OCI-LY7 (cell line): ENCODE results near the gene OR4F15. TPM values are rescaled to one million over a fixed set of nuclear protein-coding genes. Genes with fewer than 3 reads are reported as not detected.
"Not testable (repeated sequence)": the region's sequence is repeated elsewhere in the genome, so short reads cannot be mapped to it uniquely, and the experiment has no call there.

Source experiments
- BruUV-seq: library from RNA; stranded (reverse); fragments of 400-500 nt; replicated peaks from 2 replicates; lab custom pipeline; 2021; lab: Mats Ljungman, UMichigan
- CTCF ChIA-PET: fragments of 300-600 bp; sonication (Branson Sonifier 250); formaldehyde crosslinking; loops from one replicate; lab custom pipeline; 2022; ENCODE audit warnings: antibody characterized with exemption; ENCODE audit not compliant: unreplicated experiment; lab: Charles Lee
- POLR2A ChIA-PET: fragments of 300-600 bp; sonication (Branson Sonifier 250); formaldehyde crosslinking; loops from one replicate; lab custom pipeline; 2022; ENCODE audit warnings: antibody characterized with exemption; lab: Charles Lee
- DNase-seq: peaks from one replicate; pipeline ENCODE4 v3.0.0-alpha.2; 2015; ENCODE audit warnings: low spot score
- H2AFZ ChIP-seq: fragments of 200-600 bp; sonication (generic), shearing (Covaris generic); 2 replicates; pipeline ENCODE4 v1.6.1; 2014; ENCODE audit warnings: mild to moderate bottlenecking, antibody characterized with exemption, low read length, moderate library complexity
- H3K27ac ChIP-seq: fragments of 200-600 bp; sonication (generic); 2 replicates; pipeline ENCODE4 v1.5.1; 2014; ENCODE audit warnings: mixed run types, low read depth, mild to moderate bottlenecking, moderate library complexity, low read length, inconsistent platforms; ENCODE audit not compliant: poor library complexity, severe bottlenecking
- H3K36me3 ChIP-seq: fragments of 200-600 bp; sonication (generic); 2 replicates; pipeline ENCODE4 v1.6.1; 2014; ENCODE audit warnings: mild to moderate bottlenecking, antibody characterized with exemption, low read length, moderate library complexity, mixed read lengths; ENCODE audit not compliant: insufficient read depth
- H3K4me1 ChIP-seq: fragments of 200-600 bp; sonication (generic); 2 replicates; pipeline ENCODE4 v1.5.1; 2014; ENCODE audit warnings: mild to moderate bottlenecking, low read length; ENCODE audit not compliant: insufficient read depth, poor library complexity, severe bottlenecking
- H3K4me2 ChIP-seq: fragments of 200-600 bp; sonication (generic); 2 replicates; pipeline ENCODE4 v1.6.1; 2014; ENCODE audit warnings: mild to moderate bottlenecking, low read length
- H3K4me3 ChIP-seq: fragments of 200-600 bp; sonication (generic); 2 replicates; pipeline ENCODE4 v1.5.1; 2014; ENCODE audit warnings: mild to moderate bottlenecking, low read depth, low read length; ENCODE audit not compliant: poor library complexity, severe bottlenecking
- H3K79me2 ChIP-seq: fragments of 200-600 bp; sonication (generic); 2 replicates; pipeline ENCODE4 v1.6.1; 2016; ENCODE audit warnings: low read depth, mild to moderate bottlenecking, low read length, moderate library complexity, mixed read lengths; ENCODE audit not compliant: insufficient read depth
- H3K9me2 ChIP-seq: fragments of 200-600 bp; sonication (generic); 2 replicates; pipeline ENCODE4 v1.6.1; 2016; ENCODE audit warnings: mild to moderate bottlenecking, low read length, mixed read lengths; ENCODE audit not compliant: insufficient read depth
- H3K9me3 ChIP-seq: fragments of 200-600 bp; sonication (generic); 2 replicates; pipeline ENCODE4 v1.6.1; 2014; ENCODE audit warnings: mild to moderate bottlenecking, mixed run types, low read length, mixed read lengths
- H4K20me1 ChIP-seq: fragments of 200-600 bp; sonication (generic); 2 replicates; pipeline ENCODE4 v1.6.1; 2014; ENCODE audit warnings: mild to moderate bottlenecking, antibody characterized with exemption, low read length, moderate library complexity, mixed read lengths; ENCODE audit not compliant: insufficient read depth
- EZH2phosphoT487 ChIP-seq: fragments of 200-600 bp; sonication (generic); IDR thresholded peaks from 2 replicates; pipeline ENCODE4 v1.6.1; 2018; ENCODE audit warnings: low read depth, borderline replicate concordance, mild to moderate bottlenecking, mixed run types, antibody characterized with exemption, low read length, moderate library complexity, mixed read lengths
- intact Hi-C: fragments of 100-400 bp; cut with micrococcal nuclease; formaldehyde crosslinking; loops from one replicate; pipeline ENCODE4 v1.10.0; 2022; ENCODE audit not compliant: unreplicated experiment
- total RNA-seq, 2 experiments: library from RNA; depleted of rRNA in 1 of 2; stranded (reverse); fragments of >200 nt in 1 of 2; shearing (Covaris generic) in 1 of 2; gene quantifications; 2 replicates each; pipeline ENCODE4 v1.2.3, GENCODE V29; 2014 to 2022
- TF ChIP-seq, protein P1 (sequence below): fragments of 200-600 bp; sonication (generic); conservative IDR thresholded peaks from 2 replicates; pipeline ENCODE4 v1.5.1; 2014; ENCODE audit warnings: mild to moderate bottlenecking, antibody characterized with exemption, low read length, moderate library complexity, mixed read lengths

Gene OR4F15
- total RNA-seq, 2 experiments from 2014 or later, result not detected

DNA sequence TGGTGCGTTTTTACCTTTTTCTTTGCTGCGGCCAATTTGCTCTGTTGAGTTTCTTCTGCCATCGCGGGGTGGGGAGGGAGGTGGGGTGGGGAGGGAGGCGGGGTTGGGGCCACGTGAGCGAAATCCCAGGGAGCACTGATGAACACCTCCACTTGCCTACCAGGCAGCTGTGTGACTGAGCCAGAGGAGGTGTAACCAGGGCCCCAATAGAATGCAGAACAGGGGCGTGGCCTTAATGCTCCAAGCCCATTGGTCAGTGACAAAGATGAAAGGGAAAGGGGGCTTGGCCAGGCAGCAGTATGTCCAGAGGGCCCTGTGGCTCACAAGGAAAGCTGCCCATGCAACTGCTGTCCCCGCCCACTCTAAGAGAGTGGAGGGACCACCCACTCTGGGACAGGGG, 30.1 kb upstream of the OR4F15 start:
- H4K20me1 ChIP-seq, result no peaks in the 10 kb centered on the region
- no peaks in the 10 kb centered on the region for H3K4me1 ChIP-seq
- no peaks in the 10 kb centered on the region for H3K9me3 ChIP-seq
- intact Hi-C loops, result loop anchor here (10.0 kb wide), 1 partner anchor 1997 kb away; no protein-coding TSS in a partner anchor
- H3K4me3 ChIP-seq, result no peak overlapping the region
- H3K9me2 ChIP-seq, result no peaks in the 10 kb centered on the region
- CTCF ChIA-PET, result no interaction called here
- H3K36me3 ChIP-seq, result no peaks in the 10 kb centered on the region
- H2AFZ ChIP-seq, result no peak overlapping the region
- TF ChIP-seq, protein P1, sequence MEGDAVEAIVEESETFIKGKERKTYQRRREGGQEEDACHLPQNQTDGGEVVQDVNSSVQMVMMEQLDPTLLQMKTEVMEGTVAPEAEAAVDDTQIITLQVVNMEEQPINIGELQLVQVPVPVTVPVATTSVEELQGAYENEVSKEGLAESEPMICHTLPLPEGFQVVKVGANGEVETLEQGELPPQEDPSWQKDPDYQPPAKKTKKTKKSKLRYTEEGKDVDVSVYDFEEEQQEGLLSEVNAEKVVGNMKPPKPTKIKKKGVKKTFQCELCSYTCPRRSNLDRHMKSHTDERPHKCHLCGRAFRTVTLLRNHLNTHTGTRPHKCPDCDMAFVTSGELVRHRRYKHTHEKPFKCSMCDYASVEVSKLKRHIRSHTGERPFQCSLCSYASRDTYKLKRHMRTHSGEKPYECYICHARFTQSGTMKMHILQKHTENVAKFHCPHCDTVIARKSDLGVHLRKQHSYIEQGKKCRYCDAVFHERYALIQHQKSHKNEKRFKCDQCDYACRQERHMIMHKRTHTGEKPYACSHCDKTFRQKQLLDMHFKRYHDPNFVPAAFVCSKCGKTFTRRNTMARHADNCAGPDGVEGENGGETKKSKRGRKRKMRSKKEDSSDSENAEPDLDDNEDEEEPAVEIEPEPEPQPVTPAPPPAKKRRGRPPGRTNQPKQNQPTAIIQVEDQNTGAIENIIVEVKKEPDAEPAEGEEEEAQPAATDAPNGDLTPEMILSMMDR, result no peak
- no peak for TF ChIP-seq EZH2phosphoT487
- POLR2A ChIA-PET, result no interaction called here
- no peaks in the 10 kb centered on the region for H3K79me2 ChIP-seq
- no TSS peak for BruUV-seq
- DNase-seq, result peak; percentile 3
- no peak overlapping the region for H3K4me2 ChIP-seq
- H3K27ac ChIP-seq, result no peak overlapping the region

DNA sequence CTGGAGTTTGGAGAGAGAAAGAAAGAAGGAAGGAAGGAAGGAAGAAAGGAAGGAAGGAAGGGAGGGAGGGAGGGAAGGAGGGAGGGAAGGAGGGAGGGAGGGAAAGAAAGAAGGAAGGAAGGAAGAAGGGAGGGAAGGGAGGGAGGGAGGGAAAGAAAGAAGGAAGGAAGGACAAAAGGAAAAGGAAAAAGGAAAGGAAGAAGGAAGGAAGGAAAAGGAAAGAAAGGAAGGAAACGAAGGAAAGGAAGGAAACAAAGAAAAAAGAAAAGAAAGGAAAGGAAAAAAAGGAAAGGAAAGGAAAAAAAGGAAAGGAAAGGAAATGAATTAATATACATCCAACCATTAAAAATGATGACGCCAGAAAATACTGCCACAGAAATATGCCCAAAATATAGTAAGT, 27.4 kb upstream of the OR4F15 start:
- no peaks in the 10 kb centered on the region for H4K20me1 ChIP-seq
- intact Hi-C loops, result loop anchor here (10.0 kb wide), 1 partner anchor 2000 kb away; no protein-coding TSS in a partner anchor
- CTCF ChIA-PET, result no interaction called here
- H3K4me1 ChIP-seq, result no peaks in the 10 kb centered on the region
- DNase-seq, result no peak
- H3K4me2 ChIP-seq, result no peak overlapping the region
- H3K4me3 ChIP-seq, result no peak overlapping the region
- no peak overlapping the region for H3K27ac ChIP-seq
- no peak overlapping the region for H2AFZ ChIP-seq
- H3K9me2 ChIP-seq, result no peaks in the 10 kb centered on the region
- no peaks in the 10 kb centered on the region for H3K36me3 ChIP-seq
- H3K79me2 ChIP-seq, result no peaks in the 10 kb centered on the region
- POLR2A ChIA-PET, result no interaction called here
- BruUV-seq, result no TSS peak
- no peak for TF ChIP-seq EZH2phosphoT487
- TF ChIP-seq, protein P1, result no peak
- H3K9me3 ChIP-seq, result no peaks in the 10 kb centered on the region

GRCh38 chr15:101786422-101786821, 25.6 kb upstream of the OR4F15 start:
- H3K4me1 ChIP-seq, H2AFZ ChIP-seq, POLR2A ChIA-PET, CTCF ChIA-PET, DNase-seq, H3K36me3 ChIP-seq, H3K9me2 ChIP-seq, H3K27ac ChIP-seq, BruUV-seq, H4K20me1 ChIP-seq, H3K79me2 ChIP-seq, H3K9me3 ChIP-seq, H3K4me3 ChIP-seq, H3K4me2 ChIP-seq: not testable (repeated sequence)
- intact Hi-C loops, result loop anchor here (10.0 kb wide), 1 partner anchor 2002 kb away; no protein-coding TSS in a partner anchor

- POLR2A ChIA-PET, result interaction anchor here (0.7 kb wide), 1 partner anchor 1682 kb away, joined by 4 read pairs; no protein-coding TSS in a partner anchor
- H3K36me3 ChIP-seq, BruUV-seq, H3K79me2 ChIP-seq, H3K4me1 ChIP-seq, H2AFZ ChIP-seq, H3K4me3 ChIP-seq, DNase-seq, H3K9me3 ChIP-seq, H3K9me2 ChIP-seq, H3K4me2 ChIP-seq, H4K20me1 ChIP-seq, CTCF ChIA-PET, H3K27ac ChIP-seq: not testable (repeated sequence)
- intact Hi-C loops, result loop anchor here (10.0 kb wide), 1 partner anchor 2003 kb away; no protein-coding TSS in a partner anchor
These were observed 24.0 kb upstream of the OR4F15 start for GRCh38 chr15:101788001-101788400.

DNA sequence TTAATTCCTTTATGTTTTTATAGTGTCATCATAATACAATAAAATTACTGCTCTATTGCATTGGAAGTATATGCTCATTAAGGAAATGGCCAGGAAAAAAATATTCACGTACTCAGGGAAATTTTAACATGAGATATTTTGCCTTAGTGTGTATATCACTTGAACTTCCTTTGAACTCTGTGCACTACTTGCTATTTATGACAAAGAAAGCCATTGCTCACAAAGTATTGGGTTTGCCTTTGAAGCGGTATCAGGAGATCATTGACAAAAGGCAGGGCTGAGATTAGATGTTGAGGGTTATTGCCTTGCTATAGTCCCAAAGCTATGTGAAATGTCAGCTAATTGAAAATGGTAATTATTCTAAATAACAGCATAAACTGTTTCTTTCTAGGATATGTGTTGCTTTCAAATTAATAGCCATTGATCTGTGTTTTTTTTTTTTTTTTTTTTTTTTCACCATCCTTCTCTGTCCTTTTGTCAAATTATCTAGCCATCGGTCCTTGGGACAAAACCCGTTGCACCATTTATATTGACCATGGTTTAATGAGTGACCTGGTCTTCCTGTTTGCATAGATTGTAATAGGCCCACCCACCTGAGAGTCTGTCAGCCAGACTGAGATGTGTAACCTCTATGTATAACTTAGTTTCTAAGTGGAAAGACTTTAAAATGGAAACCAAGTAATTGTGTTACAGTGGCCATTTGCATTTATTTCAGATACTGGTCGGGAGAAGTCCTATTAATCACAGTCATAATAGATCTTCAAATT, 23.3 kb upstream of the OR4F15 start:
- DNase-seq, H3K4me2 ChIP-seq, H3K79me2 ChIP-seq, H3K27ac ChIP-seq, H3K9me3 ChIP-seq, H3K4me1 ChIP-seq, H3K9me2 ChIP-seq, CTCF ChIA-PET, BruUV-seq, H3K4me3 ChIP-seq, H4K20me1 ChIP-seq, H2AFZ ChIP-seq, H3K36me3 ChIP-seq: not testable (repeated sequence)
- POLR2A ChIA-PET, result interaction anchor here (0.7 kb wide), 1 partner anchor 1683 kb away, joined by 4 read pairs; no protein-coding TSS in a partner anchor
- intact Hi-C loops, result loop anchor here (10.0 kb wide), 1 partner anchor 2004 kb away; no protein-coding TSS in a partner anchor
